HL-60 (cell line): ENCODE results near the gene TTC13.

Experiments
- DNase-seq, 2 experiments: peaks; one replicate each; pipeline ENCODE4 v3.0.0-alpha.2; 2010 to 2020; ENCODE audit warnings: low read depth in 1 of 2, low spot score in 1 of 2
- H3K27ac ChIP-seq: fragments of 250-450 bp; sonication (Bioruptor Pico); replicated peaks from 2 replicates; pipeline ENCODE4 v1.5.1; 2020; ENCODE audit warnings: mild to moderate bottlenecking, moderate library complexity
- H3K27me3 ChIP-seq: fragments of 250-450 bp; sonication (Bioruptor Pico); 2 replicates; pipeline ENCODE4 v1.5.1; 2021; ENCODE audit warnings: mild to moderate bottlenecking, moderate library complexity; ENCODE audit not compliant: insufficient read depth, poor library complexity, severe bottlenecking
- H3K4me3 ChIP-seq: replicated peaks from 2 replicates; pipeline ENCODE4 v1.5.1; 2011; ENCODE audit warnings: mild to moderate bottlenecking, control low read depth, low read length; ENCODE audit not compliant: insufficient read depth
- GABPA ChIP-seq: IDR thresholded peaks from 2 replicates; pipeline ENCODE4 v1.6.1; 2012; ENCODE audit warnings: low read depth
- POLR2AphosphoS5 ChIP-seq: IDR thresholded peaks from 2 replicates; pipeline ENCODE4 v1.6.1; 2012; ENCODE audit warnings: low read depth
- REST ChIP-seq: IDR thresholded peaks from 2 replicates; pipeline ENCODE4 v1.6.1; 2012; ENCODE audit warnings: low read depth; ENCODE audit not compliant: insufficient replicate concordance
- SPI1 ChIP-seq: IDR thresholded peaks from 2 replicates; pipeline ENCODE4 v1.6.1; 2012; ENCODE audit warnings: low read depth, mild to moderate bottlenecking, borderline replicate concordance
- TF ChIP-seq, protein P1 (sequence below): IDR thresholded peaks from one replicate; pipeline ENCODE4 v1.5.1; 2011; ENCODE audit warnings: low read length, control low read depth, inconsistent platforms; ENCODE audit not compliant: insufficient read depth

TTC13 gene

DNA sequence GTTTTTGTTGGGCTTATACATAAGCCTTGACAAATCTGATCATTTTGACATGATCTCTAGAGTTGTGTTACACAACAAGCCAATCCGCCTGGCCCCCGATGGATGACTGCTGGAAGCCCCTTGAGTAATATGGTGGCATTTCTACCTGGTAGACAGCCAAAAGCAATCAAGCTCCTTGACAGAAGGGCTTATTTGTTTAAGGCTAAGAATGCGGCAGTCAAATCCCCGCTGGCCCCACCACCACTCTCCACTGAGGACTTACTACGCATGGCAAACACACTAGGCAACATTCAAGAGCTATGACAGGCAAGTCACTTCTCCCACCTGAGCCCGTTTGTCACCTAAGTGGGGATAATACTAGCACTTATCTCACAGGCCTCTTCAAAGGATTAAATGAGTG, 77.0 kb downstream of the TTC13 start:
- TF ChIP-seq POLR2AphosphoS5 (no peak), REST (no peak), GABPA (no peak)
- Histone ChIP-seq H3K27me3 (no peaks in the 10 kb centered on the region), H3K4me3 (no peak overlapping the region), H3K27ac (no peak overlapping the region)
- no peak for DNase-seq

GRCh38 chr1:230900984-230901383, 77.7 kb downstream of the TTC13 start:
- TF ChIP-seq, protein P1, sequence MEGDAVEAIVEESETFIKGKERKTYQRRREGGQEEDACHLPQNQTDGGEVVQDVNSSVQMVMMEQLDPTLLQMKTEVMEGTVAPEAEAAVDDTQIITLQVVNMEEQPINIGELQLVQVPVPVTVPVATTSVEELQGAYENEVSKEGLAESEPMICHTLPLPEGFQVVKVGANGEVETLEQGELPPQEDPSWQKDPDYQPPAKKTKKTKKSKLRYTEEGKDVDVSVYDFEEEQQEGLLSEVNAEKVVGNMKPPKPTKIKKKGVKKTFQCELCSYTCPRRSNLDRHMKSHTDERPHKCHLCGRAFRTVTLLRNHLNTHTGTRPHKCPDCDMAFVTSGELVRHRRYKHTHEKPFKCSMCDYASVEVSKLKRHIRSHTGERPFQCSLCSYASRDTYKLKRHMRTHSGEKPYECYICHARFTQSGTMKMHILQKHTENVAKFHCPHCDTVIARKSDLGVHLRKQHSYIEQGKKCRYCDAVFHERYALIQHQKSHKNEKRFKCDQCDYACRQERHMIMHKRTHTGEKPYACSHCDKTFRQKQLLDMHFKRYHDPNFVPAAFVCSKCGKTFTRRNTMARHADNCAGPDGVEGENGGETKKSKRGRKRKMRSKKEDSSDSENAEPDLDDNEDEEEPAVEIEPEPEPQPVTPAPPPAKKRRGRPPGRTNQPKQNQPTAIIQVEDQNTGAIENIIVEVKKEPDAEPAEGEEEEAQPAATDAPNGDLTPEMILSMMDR: no peak
- no peak for TF ChIP-seq SPI1
- no peak for TF ChIP-seq REST
- no peak for TF ChIP-seq POLR2AphosphoS5
- TF ChIP-seq GABPA: no peak
- no peaks in the 10 kb centered on the region for H3K27me3 ChIP-seq
- no peak overlapping the region for H3K27ac ChIP-seq
- DNase-seq: no peak
- H3K4me3 ChIP-seq: no peak overlapping the region

- Histone ChIP-seq H3K27ac (no peak overlapping the region), H3K4me3 (no peak overlapping the region), H3K27me3 (no peaks in the 10 kb centered on the region)
- DNase-seq: no peak
- TF ChIP-seq GABPA (no peak), SPI1 (no peak), POLR2AphosphoS5 (no peak), REST (no peak)
- TF ChIP-seq, protein P1: no peak
These were observed 78.8 kb downstream of the TTC13 start for GRCh38 chr1:230899841-230900251.

DNA sequence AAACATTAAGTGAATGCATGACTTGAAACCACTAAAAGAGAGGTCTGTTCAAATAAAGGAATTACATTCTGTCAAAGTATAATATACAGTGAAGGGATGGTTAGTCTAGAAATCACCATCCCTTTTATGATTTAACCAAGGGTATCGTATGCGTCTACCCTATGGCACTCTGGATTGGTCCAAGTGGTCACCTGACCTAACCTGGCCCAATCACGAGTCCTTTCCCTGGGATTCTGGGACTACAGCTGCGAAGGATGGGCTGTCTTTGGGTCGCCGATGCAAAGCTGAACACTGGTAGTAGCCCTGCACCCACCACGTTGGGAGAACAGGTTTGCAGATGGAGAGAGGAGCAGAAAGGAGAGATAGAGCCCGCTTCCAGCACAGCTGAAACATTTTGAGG, 79.9 kb downstream of the TTC13 start:
- H3K4me3 ChIP-seq: no peak overlapping the region
- H3K27ac ChIP-seq: no peak overlapping the region
- DNase-seq: no peak
- TF ChIP-seq, protein P1: no peak
- TF ChIP-seq REST (no peak), POLR2AphosphoS5 (no peak), SPI1 (no peak), GABPA (no peak)
- H3K27me3 ChIP-seq: no peaks in the 10 kb centered on the region
